Right lobe of liver (tissue), 4 donors: ENCODE results near the gene C2CD3.

Source experiments
- CTCF ChIP-seq, 4 donors: fragments of 200-600 bp in 3 of 4; fragments of 450-650 bp in 1 of 4; IDR thresholded peaks; one replicate each; pipeline versions ENCODE4 v1.5.1 to v1.8.0; 2016 to 2022; ENCODE audit warnings: antibody characterized with exemption in 4 of 4, mild to moderate bottlenecking in 2 of 4
- POLR2A ChIP-seq: fragments of 450-650 bp; IDR thresholded peaks from one replicate; pipeline ENCODE4 v1.6.1; 2017; ENCODE audit warnings: antibody characterized with exemption, mild to moderate bottlenecking
- donor health status: DM: no; HTN: no; CAD: no.
- donor health status: DM: no; HTN: no; CAD: no.
- donor health status: DM: no; HTN: yes; CAD: no.

DNA sequence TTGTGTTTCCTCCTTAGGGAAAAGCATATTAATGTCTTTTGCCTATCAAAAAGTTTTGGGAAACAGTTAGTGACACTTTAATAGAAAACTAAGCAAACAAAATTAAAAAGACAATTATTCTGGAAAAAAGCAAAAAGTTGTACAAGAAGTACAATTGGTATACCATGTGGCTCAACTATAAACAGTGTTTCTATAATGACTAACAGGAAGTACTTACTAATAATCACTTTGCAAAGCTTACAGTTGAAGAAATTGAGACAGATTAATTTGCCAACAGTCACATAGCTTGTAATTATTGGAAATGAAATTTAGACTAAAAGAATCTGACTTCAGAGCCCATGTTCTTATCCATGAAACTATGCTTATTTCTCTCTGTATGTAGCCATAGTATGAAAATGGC, 25.0 kb upstream of the C2CD3 start:
- TF ChIP-seq CTCF (IDR thresholded peaks at IDR 0.05) = no peak
- no peak for TF ChIP-seq POLR2A
